Measurements from ENCODE around the gene PTPRE.

The PTPRE gene

GRCh38 chr10:128081720-128082119 lies 174.8 kb downstream of the PTPRE start:
- DNase-seq: no peak
- Histone ChIP-seq H3K27me3 (ENCODE audit: insufficient read depth, low read depth, severe bottlenecking) (no peaks in the 10 kb centered on the region), H3K4me3 (ENCODE audit: low read depth, low read length) (no peak overlapping the region), H3K27ac (no peak overlapping the region), H3K36me3 (no peaks in the 10 kb centered on the region), H3K9me3 (ENCODE audit: severe bottlenecking) (no peaks in the 10 kb centered on the region)
- TF ChIP-seq CTCF (IDR thresholded peaks at IDR 0.05; ENCODE audit: low read depth, low read length): no peak

GRCh38 chr10:128083191-128083895 lies 176.4 kb downstream of the PTPRE start:
- TF ChIP-seq CTCF (IDR thresholded peaks at IDR 0.05; ENCODE audit: low read depth, low read length): no peak
- Histone ChIP-seq H3K27me3 (ENCODE audit: insufficient read depth, low read depth, severe bottlenecking) (no peaks in the 10 kb centered on the region), H3K9me3 (ENCODE audit: severe bottlenecking) (no peaks in the 10 kb centered on the region), H3K4me3 (ENCODE audit: low read depth, low read length) (no peak overlapping the region), H3K27ac (no peak overlapping the region), H3K36me3 (no peaks in the 10 kb centered on the region)
- no peak for DNase-seq

DNA sequence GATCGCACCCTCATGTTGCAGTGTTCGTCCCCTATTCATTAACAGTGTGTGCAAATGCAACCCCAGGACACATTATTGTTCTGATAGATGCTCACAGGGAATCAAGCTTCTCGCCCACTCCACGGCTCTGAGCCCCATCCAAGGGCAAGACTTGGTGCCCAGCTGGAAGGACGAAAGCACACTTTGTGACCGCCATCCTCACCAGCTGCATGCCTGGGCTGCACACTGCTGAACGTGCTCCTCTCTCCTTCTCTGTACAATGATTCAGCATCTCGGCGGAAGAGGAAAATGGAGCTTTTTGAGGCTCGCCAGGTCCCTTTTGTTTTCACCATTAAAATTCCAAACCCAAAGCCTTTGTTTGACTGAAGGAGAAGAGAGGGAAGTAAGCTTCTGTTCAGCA lies 177.5 kb downstream of the PTPRE start:
- DNase-seq: no peak
- TF ChIP-seq CTCF (IDR thresholded peaks at IDR 0.05; ENCODE audit: low read depth, low read length): no peak
- Histone ChIP-seq H3K9me3 (ENCODE audit: severe bottlenecking) (no peaks in the 10 kb centered on the region), H3K27me3 (ENCODE audit: insufficient read depth, low read depth, severe bottlenecking) (no peaks in the 10 kb centered on the region), H3K27ac (no peak overlapping the region), H3K4me3 (ENCODE audit: low read depth, low read length) (no peak overlapping the region), H3K36me3 (no peaks in the 10 kb centered on the region)

DNA sequence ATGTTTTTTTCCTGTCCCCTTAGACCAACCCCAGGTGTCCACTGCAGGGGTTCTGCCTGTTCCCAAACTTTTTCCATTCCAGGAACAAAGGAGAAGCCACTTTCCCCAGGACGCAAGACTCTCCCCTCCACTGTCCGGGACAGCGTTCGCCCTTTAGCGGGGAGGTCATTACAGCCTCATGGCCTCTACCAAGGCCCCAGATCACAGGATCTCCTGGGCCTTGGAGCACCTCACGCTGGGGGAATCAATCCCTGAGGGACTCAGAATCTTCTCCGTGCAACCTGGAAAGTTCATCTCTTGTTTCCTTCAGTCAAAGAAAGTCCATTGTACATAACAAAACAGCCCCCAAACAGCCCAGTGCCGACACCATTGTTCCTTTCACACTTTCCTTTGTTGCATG lies 178.1 kb downstream of the PTPRE start:
- no peak overlapping the region for H3K27ac ChIP-seq
- H3K4me3 ChIP-seq (ENCODE audit: low read depth, low read length): no peak overlapping the region
- H3K9me3 ChIP-seq (ENCODE audit: severe bottlenecking): no peaks in the 10 kb centered on the region
- no peak for DNase-seq
- no peak for TF ChIP-seq CTCF (IDR thresholded peaks at IDR 0.05; ENCODE audit: low read depth, low read length)
- H3K27me3 ChIP-seq (ENCODE audit: insufficient read depth, low read depth, severe bottlenecking): no peaks in the 10 kb centered on the region
- no peaks in the 10 kb centered on the region for H3K36me3 ChIP-seq

DNA sequence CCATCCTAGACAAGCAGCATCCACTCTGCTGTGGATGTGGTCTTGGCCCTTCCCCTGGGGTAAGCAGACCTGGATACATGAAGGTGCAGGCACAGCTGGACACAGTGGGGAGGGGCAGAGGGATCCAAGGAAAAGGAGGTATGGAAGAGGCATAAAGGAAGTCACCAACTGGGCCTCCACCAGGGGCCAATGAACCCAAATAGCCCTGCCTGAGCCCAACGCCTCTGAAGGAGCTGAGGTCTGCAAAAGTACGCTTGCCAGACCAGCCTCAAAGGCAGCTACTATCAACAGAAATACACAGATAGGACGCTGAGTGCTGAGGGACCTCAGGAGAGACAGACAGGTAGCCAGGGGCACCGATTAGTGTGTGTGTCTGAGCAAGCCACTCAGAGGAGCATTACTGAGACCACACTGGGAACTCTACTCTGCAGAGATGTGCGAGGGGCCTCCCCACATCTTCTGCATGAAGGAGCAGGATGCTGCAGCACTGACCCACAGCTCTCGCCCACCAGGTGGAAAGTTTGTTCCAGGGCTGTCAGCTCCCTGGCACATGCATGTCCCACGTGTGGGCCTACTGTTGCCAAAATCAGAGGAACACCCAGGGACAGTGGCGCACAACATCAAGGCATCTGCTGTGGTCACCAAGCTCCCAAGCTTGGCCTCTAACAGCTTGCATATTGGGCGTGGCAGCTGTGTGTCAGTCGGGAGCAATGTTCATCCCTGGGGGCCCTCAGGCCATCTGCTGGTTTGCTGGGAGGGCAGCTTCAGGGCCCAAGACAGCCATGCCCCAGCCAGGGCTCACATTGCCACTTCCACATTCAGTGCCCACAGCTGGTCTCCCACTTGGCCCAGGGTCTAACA lies 179.3 kb downstream of the PTPRE start:
- TF ChIP-seq CTCF (IDR thresholded peaks at IDR 0.05; ENCODE audit: low read depth, low read length): no peak
- H3K9me3 ChIP-seq (ENCODE audit: severe bottlenecking): no peaks in the 10 kb centered on the region

More for the DNA sequence above, 179.3 kb downstream of the PTPRE start:
- Histone ChIP-seq H3K36me3 (no peaks in the 10 kb centered on the region), H3K4me3 (ENCODE audit: low read depth, low read length) (no peak overlapping the region), H3K27me3 (ENCODE audit: insufficient read depth, low read depth, severe bottlenecking) (no peaks in the 10 kb centered on the region), H3K27ac (no peak overlapping the region)
- DNase-seq: peak; percentile 52
